HUES48 (cell line): Measurements from ENCODE around the gene USO1.

ENCODE experiments used
- H3K27ac ChIP-seq: one replicate; pipeline ENCODE4 v1.7.0; 2013; ENCODE audit warnings: low read depth, low read length, inconsistent platforms
- H3K27me3 ChIP-seq: 2 replicates; pipeline ENCODE4 v1.6.1; 2013; ENCODE audit warnings: mild to moderate bottlenecking, low read length; ENCODE audit not compliant: control insufficient read depth, insufficient read depth
- H3K36me3 ChIP-seq: 2 replicates; pipeline ENCODE4 v1.6.1; 2013; ENCODE audit warnings: low read length; ENCODE audit not compliant: control insufficient read depth, insufficient read depth
- H3K4me1 ChIP-seq: 2 replicates; pipeline ENCODE4 v1.6.1; 2013; ENCODE audit warnings: mild to moderate bottlenecking, low read length; ENCODE audit not compliant: control insufficient read depth, insufficient read depth
- H3K4me3 ChIP-seq: 2 replicates; pipeline ENCODE4 v1.5.1; 2013; ENCODE audit warnings: mild to moderate bottlenecking, low read depth, low read length
- H3K9ac ChIP-seq: 2 replicates; pipeline ENCODE4 v1.6.1; 2013; ENCODE audit warnings: mild to moderate bottlenecking, low read depth, low read length, moderate library complexity
- H3K9me3 ChIP-seq: 2 replicates; pipeline ENCODE4 v1.6.1; 2013; ENCODE audit warnings: low read length; ENCODE audit not compliant: control insufficient read depth, insufficient read depth

The USO1 gene

GRCh38 chr4:75729836-75730235 is 5.5 kb downstream of the USO1 start:
- Histone ChIP-seq H3K36me3 (peaks cover 9% of the 10 kb centered on the region; the same call in 1 of the 2 replicates), H3K4me1 (peaks cover 17% of the 10 kb centered on the region), H3K9me3 (no peaks in the 10 kb centered on the region), H3K27me3 (no peaks in the 10 kb centered on the region), H3K27ac (no peak overlapping the region), H3K9ac (no peak overlapping the region), H3K4me3 (no peak overlapping the region)

GRCh38 chr4:75733369-75733768 is 9.0 kb downstream of the USO1 start:
- Histone ChIP-seq H3K36me3 (peaks cover 22% of the 10 kb centered on the region), H3K4me1 (no peaks in the 10 kb centered on the region), H3K9me3 (no peaks in the 10 kb centered on the region), H3K27ac (no peak overlapping the region), H3K27me3 (no peaks in the 10 kb centered on the region), H3K4me3 (no peak overlapping the region), H3K9ac (no peak overlapping the region)

- no peaks in the 10 kb centered on the region for H3K9me3 ChIP-seq
- no peaks in the 10 kb centered on the region for H3K27me3 ChIP-seq
- no peak overlapping the region for H3K4me3 ChIP-seq
- H3K36me3 ChIP-seq, result peaks cover 31% of the 10 kb centered on the region
- no peak overlapping the region for H3K9ac ChIP-seq
- H3K27ac ChIP-seq, result no peak overlapping the region
- H3K4me1 ChIP-seq, result no peaks in the 10 kb centered on the region
Observed at GRCh38 chr4:75735525-75735924, 11.1 kb downstream of the USO1 start.

GRCh38 chr4:75736862-75737261 is 12.5 kb downstream of the USO1 start:
- H3K4me3 ChIP-seq, result no peak overlapping the region
- no peaks in the 10 kb centered on the region for H3K27me3 ChIP-seq
- H3K9me3 ChIP-seq, result no peaks in the 10 kb centered on the region
- H3K36me3 ChIP-seq, result peaks cover 41% of the 10 kb centered on the region
- H3K9ac ChIP-seq, result no peak overlapping the region
- H3K27ac ChIP-seq, result no peak overlapping the region
- no peaks in the 10 kb centered on the region for H3K4me1 ChIP-seq

GRCh38 chr4:75737398-75737797 is 13.0 kb downstream of the USO1 start:
- no peaks in the 10 kb centered on the region for H3K4me1 ChIP-seq
- no peaks in the 10 kb centered on the region for H3K9me3 ChIP-seq

GRCh38 chr4:75741027-75741426 is 16.6 kb downstream of the USO1 start:
- Histone ChIP-seq H3K9me3 (no peaks in the 10 kb centered on the region), H3K9ac (no peak overlapping the region), H3K4me3 (no peak overlapping the region), H3K36me3 (peaks cover 32% of the 10 kb centered on the region), H3K27ac (no peak overlapping the region), H3K4me1 (no peaks in the 10 kb centered on the region), H3K27me3 (no peaks in the 10 kb centered on the region)

More at GRCh38 chr4:75737398-75737797, 13.0 kb downstream of the USO1 start:
- H3K36me3 ChIP-seq, result peaks cover 42% of the 10 kb centered on the region
- no peak overlapping the region for H3K27ac ChIP-seq
- H3K27me3 ChIP-seq, result no peaks in the 10 kb centered on the region
- no peak overlapping the region for H3K9ac ChIP-seq
- no peak overlapping the region for H3K4me3 ChIP-seq

- no peaks in the 10 kb centered on the region for H3K4me1 ChIP-seq
- no peak overlapping the region for H3K9ac ChIP-seq
- no peak overlapping the region for H3K4me3 ChIP-seq
- H3K27ac ChIP-seq, result no peak overlapping the region
- H3K9me3 ChIP-seq, result no peaks in the 10 kb centered on the region
- no peaks in the 10 kb centered on the region for H3K27me3 ChIP-seq
- peaks cover 36% of the 10 kb centered on the region for H3K36me3 ChIP-seq
Observed at GRCh38 chr4:75742451-75742850, 18.1 kb downstream of the USO1 start.

- Histone ChIP-seq H3K9ac (no peak overlapping the region), H3K4me1 (no peaks in the 10 kb centered on the region), H3K9me3 (no peaks in the 10 kb centered on the region), H3K36me3 (peaks cover 34% of the 10 kb centered on the region), H3K27me3 (no peaks in the 10 kb centered on the region), H3K27ac (no peak overlapping the region), H3K4me3 (no peak overlapping the region)
Observed at GRCh38 chr4:75745161-75745560, 20.8 kb downstream of the USO1 start.

- no peak overlapping the region for H3K4me3 ChIP-seq
- H3K4me1 ChIP-seq, result no peaks in the 10 kb centered on the region
- no peaks in the 10 kb centered on the region for H3K9me3 ChIP-seq
- no peak overlapping the region for H3K9ac ChIP-seq
- H3K27me3 ChIP-seq, result no peaks in the 10 kb centered on the region
- H3K36me3 ChIP-seq, result peaks cover 30% of the 10 kb centered on the region
- no peak overlapping the region for H3K27ac ChIP-seq
Observed at GRCh38 chr4:75745721-75746199, 21.4 kb downstream of the USO1 start.

GRCh38 chr4:75752637-75753036 is 28.3 kb downstream of the USO1 start:
- Histone ChIP-seq H3K27me3 (no peaks in the 10 kb centered on the region), H3K27ac (no peak overlapping the region), H3K9ac (no peak overlapping the region), H3K4me3 (no peak overlapping the region), H3K9me3 (no peaks in the 10 kb centered on the region), H3K36me3 (peaks cover 65% of the 10 kb centered on the region), H3K4me1 (no peaks in the 10 kb centered on the region)

- no peaks in the 10 kb centered on the region for H3K4me1 ChIP-seq
- peaks cover 96% of the 10 kb centered on the region for H3K36me3 ChIP-seq
- H3K27ac ChIP-seq, result no peak overlapping the region
- no peaks in the 10 kb centered on the region for H3K9me3 ChIP-seq
- no peaks in the 10 kb centered on the region for H3K27me3 ChIP-seq
- H3K4me3 ChIP-seq, result no peak overlapping the region
- no peak overlapping the region for H3K9ac ChIP-seq
Observed at GRCh38 chr4:75769036-75769435, 44.7 kb downstream of the USO1 start.

- Histone ChIP-seq H3K27ac (no peak overlapping the region), H3K27me3 (no peaks in the 10 kb centered on the region), H3K9me3 (no peaks in the 10 kb centered on the region), H3K4me3 (no peak overlapping the region), H3K9ac (no peak overlapping the region), H3K4me1 (no peaks in the 10 kb centered on the region), H3K36me3 (peaks cover 97% of the 10 kb centered on the region)
Observed at GRCh38 chr4:75771607-75772006, 47.2 kb downstream of the USO1 start.
